Fibroblast of lung (primary cell): Measurements from ENCODE around the gene CENPP.

Source experiments
- EZH2 ChIP-seq: IDR thresholded peaks from 2 replicates; pipeline ENCODE4 v1.5.1; 2012; ENCODE audit warnings: low read length, control low read depth, mild to moderate bottlenecking; ENCODE audit errors: missing control alignments
- TF ChIP-seq, protein P1 (sequence below), 2 donors: IDR thresholded peaks in 1 of 2; conservative IDR thresholded peaks in 1 of 2; 1 replicate in 1 of 2; 2 replicates in 1 of 2; pipeline ENCODE4 v1.5.1; 2011 to 2012; ENCODE audit warnings: low read length in 2 of 2, control low read depth in 1 of 2, inconsistent platforms in 1 of 2, low read depth in 1 of 2, mild to moderate bottlenecking in 1 of 2

GRCh38 chr9:92610470-92611420, 285.0 kb downstream of the CENPP start:
- TF ChIP-seq, protein P1, sequence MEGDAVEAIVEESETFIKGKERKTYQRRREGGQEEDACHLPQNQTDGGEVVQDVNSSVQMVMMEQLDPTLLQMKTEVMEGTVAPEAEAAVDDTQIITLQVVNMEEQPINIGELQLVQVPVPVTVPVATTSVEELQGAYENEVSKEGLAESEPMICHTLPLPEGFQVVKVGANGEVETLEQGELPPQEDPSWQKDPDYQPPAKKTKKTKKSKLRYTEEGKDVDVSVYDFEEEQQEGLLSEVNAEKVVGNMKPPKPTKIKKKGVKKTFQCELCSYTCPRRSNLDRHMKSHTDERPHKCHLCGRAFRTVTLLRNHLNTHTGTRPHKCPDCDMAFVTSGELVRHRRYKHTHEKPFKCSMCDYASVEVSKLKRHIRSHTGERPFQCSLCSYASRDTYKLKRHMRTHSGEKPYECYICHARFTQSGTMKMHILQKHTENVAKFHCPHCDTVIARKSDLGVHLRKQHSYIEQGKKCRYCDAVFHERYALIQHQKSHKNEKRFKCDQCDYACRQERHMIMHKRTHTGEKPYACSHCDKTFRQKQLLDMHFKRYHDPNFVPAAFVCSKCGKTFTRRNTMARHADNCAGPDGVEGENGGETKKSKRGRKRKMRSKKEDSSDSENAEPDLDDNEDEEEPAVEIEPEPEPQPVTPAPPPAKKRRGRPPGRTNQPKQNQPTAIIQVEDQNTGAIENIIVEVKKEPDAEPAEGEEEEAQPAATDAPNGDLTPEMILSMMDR (conservative IDR thresholded peaks at IDR 0.05 in 1 of 2, IDR thresholded peaks at IDR 0.05 in 1 of 2; ENCODE audit: low read depth in 1 of 2, low read length in 2 of 2), result no peak
- TF ChIP-seq EZH2, result no peak
